MCF 10A (cell line): ENCODE data around the gene ADD3. TPM values are rescaled to one million over a fixed set of nuclear protein-coding genes. Genes with fewer than 3 reads are reported as not detected.
A peak's percentile ranks its signal among the peaks of the same experiment; 100 is the strongest.

Experiments
- BruUV-seq: library from RNA; stranded (reverse); fragments of 400-500 nt; replicated peaks from 2 replicates; lab custom pipeline; 2021; lab: Mats Ljungman, UMichigan
- CTCF ChIA-PET: fragments of 300-600 bp; sonication (Branson Sonifier 250); formaldehyde crosslinking; extraction: SDS; loops from one replicate; lab custom pipeline; 2021; ENCODE audit warnings: antibody characterized with exemption, inconsistent platforms; lab: Yijun Ruan, JAX
- POLR2A ChIA-PET: fragments of 300-600, 350-650 bp; sonication (Branson Sonifier 250); formaldehyde crosslinking; extraction: SDS; loops from one replicate; lab custom pipeline; 2020; ENCODE audit warnings: antibody characterized with exemption, inconsistent platforms; lab: Yijun Ruan, JAX
- DNase-seq: peaks from one replicate; pipeline ENCODE4 v3.0.0-alpha.2; 2018; ENCODE audit not compliant: unreplicated experiment
- H3K27ac Mint-ChIP-seq: one replicate; pipeline ENCODE4 v1.8.0; 2022; ENCODE audit warnings: mild to moderate bottlenecking, low read depth, mixed read lengths; ENCODE audit not compliant: unreplicated experiment
- H3K27me3 Mint-ChIP-seq: one replicate; pipeline ENCODE4 v1.8.0; 2022; ENCODE audit warnings: mixed read lengths; ENCODE audit not compliant: insufficient read depth, unreplicated experiment
- H3K36me3 Mint-ChIP-seq: one replicate; pipeline ENCODE4 v1.8.0; 2022; ENCODE audit warnings: mild to moderate bottlenecking, moderate library complexity, mixed read lengths; ENCODE audit not compliant: insufficient read depth, unreplicated experiment
- H3K4me1 Mint-ChIP-seq: one replicate; pipeline ENCODE4 v1.8.0; 2022; ENCODE audit warnings: mixed read lengths; ENCODE audit not compliant: insufficient read depth, unreplicated experiment
- H3K4me3 Mint-ChIP-seq: one replicate; pipeline ENCODE4 v1.8.0; 2022; ENCODE audit warnings: mild to moderate bottlenecking, moderate library complexity, mixed read lengths; ENCODE audit not compliant: unreplicated experiment
- H3K9me3 Mint-ChIP-seq: one replicate; pipeline ENCODE4 v1.8.0; 2022; ENCODE audit warnings: mixed read lengths; ENCODE audit not compliant: unreplicated experiment
- CTCF ChIP-seq: fragments of 200-600 bp; IDR thresholded peaks from one replicate; pipeline ENCODE4 v1.8.0; 2022; ENCODE audit warnings: antibody characterized with exemption, mild to moderate bottlenecking; ENCODE audit not compliant: unreplicated experiment
- intact Hi-C: fragments of 100-400 bp; cut with micrococcal nuclease; formaldehyde crosslinking; loops from 2 replicates; pipeline ENCODE4 v1.14.1; 2022
- total RNA-seq: library from RNA; stranded (reverse); gene quantifications from 2 replicates; pipeline ENCODE4 v1.2.3, GENCODE V29; 2022

ADD3 gene
- total RNA-seq, 1 experiment from 2014 or later, result 14.5 TPM

GRCh38 chr10:110172155-110172554, 164.4 kb downstream of the ADD3 start:
- peak; percentile 14 for DNase-seq
- no TSS peak for BruUV-seq
- Mint-ChIP-seq H3K27me3 (peaks cover 11% of the 10 kb centered on the region), H3K4me3 (no peak overlapping the region), H3K36me3 (no peaks in the 10 kb centered on the region), H3K4me1 (peaks cover 12% of the 10 kb centered on the region), H3K9me3 (no peaks in the 10 kb centered on the region), H3K27ac (no peak overlapping the region)
- POLR2A ChIA-PET, result interaction anchor here (2.4 kb wide), 1 partner anchor 36 kb away, joined by 6 read pairs; no protein-coding TSS in a partner anchor
- CTCF ChIA-PET, result interaction anchor here (0.7 to 2.1 kb wide), 3 partner anchors 34 to 107 kb away, joined by 3 to 7 read pairs (median 3); no protein-coding TSS in a partner anchor
- TF ChIP-seq CTCF, result no peak
- intact Hi-C loops, result no loop called here

GRCh38 chr10:110174201-110174600, 166.4 kb downstream of the ADD3 start:
- no peak overlapping the region for H3K4me3 Mint-ChIP-seq
- no peak for DNase-seq
- H3K27me3 Mint-ChIP-seq, result peaks cover 11% of the 10 kb centered on the region
- no peaks in the 10 kb centered on the region for H3K36me3 Mint-ChIP-seq
- POLR2A ChIA-PET, result interaction anchor here (2.4 kb wide), 1 partner anchor 34 kb away, joined by 6 read pairs; no protein-coding TSS in a partner anchor
- peaks cover 12% of the 10 kb centered on the region for H3K4me1 Mint-ChIP-seq
- no peak for TF ChIP-seq CTCF
- intact Hi-C loops, result no loop called here
- H3K27ac Mint-ChIP-seq, result no peak overlapping the region
- no peaks in the 10 kb centered on the region for H3K9me3 Mint-ChIP-seq
- BruUV-seq, result no TSS peak
- CTCF ChIA-PET, result interaction anchor here (1.2 to 1.6 kb wide), 2 partner anchors 35 to 48 kb away, joined by 4 to 9 read pairs; no protein-coding TSS in a partner anchor

- H3K9me3 Mint-ChIP-seq, result no peaks in the 10 kb centered on the region
- DNase-seq, result no peak
- no TSS peak for BruUV-seq
- no peak overlapping the region for H3K27ac Mint-ChIP-seq
- peaks cover 5% of the 10 kb centered on the region for H3K27me3 Mint-ChIP-seq
- CTCF ChIA-PET, result interaction anchor here (1.6 kb wide), 1 partner anchor 36 kb away, joined by 9 read pairs; no protein-coding TSS in a partner anchor
- no peak overlapping the region for H3K4me3 Mint-ChIP-seq
- no peak for TF ChIP-seq CTCF
- POLR2A ChIA-PET, result interaction anchor here (2.4 kb wide), 1 partner anchor 35 kb away, joined by 11 read pairs; no protein-coding TSS in a partner anchor
- H3K4me1 Mint-ChIP-seq, result peaks cover 12% of the 10 kb centered on the region
- intact Hi-C loops, result no loop called here
- no peaks in the 10 kb centered on the region for H3K36me3 Mint-ChIP-seq
Measured at GRCh38 chr10:110174816-110175215, 167.0 kb downstream of the ADD3 start.

- POLR2A ChIA-PET, result interaction anchor here (2.4 kb wide), 1 partner anchor 35 kb away, joined by 11 read pairs; no protein-coding TSS in a partner anchor
Measured at GRCh38 chr10:110175406-110175805, 167.6 kb downstream of the ADD3 start.

More at GRCh38 chr10:110175406-110175805, 167.6 kb downstream of the ADD3 start:
- Mint-ChIP-seq H3K4me3 (no peak overlapping the region), H3K4me1 (peaks cover 12% of the 10 kb centered on the region), H3K27ac (no peak overlapping the region), H3K9me3 (no peaks in the 10 kb centered on the region), H3K36me3 (no peaks in the 10 kb centered on the region), H3K27me3 (no peaks in the 10 kb centered on the region)
- no peak for TF ChIP-seq CTCF
- BruUV-seq, result no TSS peak
- intact Hi-C loops, result no loop called here
- CTCF ChIA-PET, result no interaction called here
- no peak for DNase-seq
